ENCODE measurements around the gene GNAT1. TPM values are rescaled to one million over a fixed set of nuclear protein-coding genes. Genes with fewer than 3 reads are reported as not detected.

The GNAT1 gene
- total and polyA plus RNA-seq, 2 of the 13 experiments (the other 11 are each of a cell fraction or from before 2014, with no cell fraction given) = 0.15 TPM; not detected in 1

DNA sequence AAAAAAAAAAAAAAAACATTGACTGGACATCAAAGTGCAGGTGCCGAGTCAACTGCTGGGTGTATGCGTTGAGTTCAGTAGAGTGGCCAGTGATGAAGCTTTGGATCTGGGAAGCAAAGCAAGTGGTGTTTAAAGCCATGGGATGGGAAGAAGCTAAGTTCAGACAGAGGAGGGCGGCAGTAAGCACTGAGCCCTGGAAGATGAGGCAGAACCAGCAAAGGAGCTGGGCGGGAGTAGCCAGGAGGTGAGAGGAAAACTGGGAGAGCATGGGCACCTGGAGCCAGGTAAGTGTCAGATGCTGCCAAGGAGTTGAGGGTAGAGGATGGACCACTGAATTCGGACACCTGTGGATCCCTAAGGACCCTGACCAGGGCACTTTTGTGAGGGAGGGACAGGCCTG, 33.2 kb downstream of the GNAT1 start (continued):
- TF ChIP-seq SMC3 (IDR thresholded peaks at IDR 0.05; ENCODE audit: low read length) (0 out of 2 replicates have a peak, but pooled peaks have one; percentile 9), ZNF784 (CRISPR knock-in tag; IDR thresholded peaks at IDR 0.05; ENCODE audit: borderline replicate concordance) (no peak), NFIC (IDR thresholded peaks at IDR 0.05; ENCODE audit: low read length) (no peak), ZNF296 (CRISPR knock-in tag; conservative IDR thresholded peaks at IDR 0.05) (no peak), TCF7 (IDR thresholded peaks at IDR 0.05; ENCODE audit: low read depth) (0 out of 2 replicates have a peak, but pooled peaks have one; percentile 41), ZNF362 (CRISPR knock-in tag; IDR thresholded peaks at IDR 0.05; ENCODE audit: borderline replicate concordance) (peak; percentile 76; the same call in 1 of the 2 replicates), HDAC1 (CRISPR knock-in tag; IDR thresholded peaks at IDR 0.05) (no peak), KDM4B (CRISPR knock-in tag; IDR thresholded peaks at IDR 0.05) (no peak), NFE2 (CRISPR knock-in tag; IDR thresholded peaks at IDR 0.05) (no peak), ZGPAT (CRISPR knock-in tag; IDR thresholded peaks at IDR 0.05) (0 out of 2 replicates have a peak, but pooled peaks have one; percentile 22), IRX3 (CRISPR knock-in tag; IDR thresholded peaks at IDR 0.05; ENCODE audit: borderline replicate concordance, low read depth) (no peak), ZNF251 (CRISPR knock-in tag; IDR thresholded peaks at IDR 0.05) (no peak), TCF12 (IDR thresholded peaks at IDR 0.05) (no peak), TCF12 (CRISPR knock-in tag; IDR thresholded peaks at IDR 0.05) (no peak), ZBTB3 (CRISPR knock-in tag; IDR thresholded peaks at IDR 0.05; ENCODE audit: borderline replicate concordance, low read depth) (no peak)
- TF ChIP-seq, protein P1, sequence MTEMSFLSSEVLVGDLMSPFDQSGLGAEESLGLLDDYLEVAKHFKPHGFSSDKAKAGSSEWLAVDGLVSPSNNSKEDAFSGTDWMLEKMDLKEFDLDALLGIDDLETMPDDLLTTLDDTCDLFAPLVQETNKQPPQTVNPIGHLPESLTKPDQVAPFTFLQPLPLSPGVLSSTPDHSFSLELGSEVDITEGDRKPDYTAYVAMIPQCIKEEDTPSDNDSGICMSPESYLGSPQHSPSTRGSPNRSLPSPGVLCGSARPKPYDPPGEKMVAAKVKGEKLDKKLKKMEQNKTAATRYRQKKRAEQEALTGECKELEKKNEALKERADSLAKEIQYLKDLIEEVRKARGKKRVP (CRISPR knock-in tag; IDR thresholded peaks at IDR 0.05) = no peak
- TF ChIP-seq, protein P2, sequence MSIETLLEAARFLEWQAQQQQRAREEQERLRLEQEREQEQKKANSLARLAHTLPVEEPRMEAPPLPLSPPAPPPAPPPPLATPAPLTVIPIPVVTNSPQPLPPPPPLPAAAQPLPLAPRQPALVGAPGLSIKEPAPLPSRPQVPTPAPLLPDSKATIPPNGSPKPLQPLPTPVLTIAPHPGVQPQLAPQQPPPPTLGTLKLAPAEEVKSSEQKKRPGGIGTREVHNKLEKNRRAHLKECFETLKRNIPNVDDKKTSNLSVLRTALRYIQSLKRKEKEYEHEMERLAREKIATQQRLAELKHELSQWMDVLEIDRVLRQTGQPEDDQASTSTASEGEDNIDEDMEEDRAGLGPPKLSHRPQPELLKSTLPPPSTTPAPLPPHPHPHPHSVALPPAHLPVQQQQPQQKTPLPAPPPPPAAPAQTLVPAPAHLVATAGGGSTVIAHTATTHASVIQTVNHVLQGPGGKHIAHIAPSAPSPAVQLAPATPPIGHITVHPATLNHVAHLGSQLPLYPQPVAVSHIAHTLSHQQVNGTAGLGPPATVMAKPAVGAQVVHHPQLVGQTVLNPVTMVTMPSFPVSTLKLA (IDR thresholded peaks at IDR 0.05) = no peak

Measured in HepG2 (cell line).